ENCODE results near the gene TFAP2E. TPM values are rescaled to one million over a fixed set of nuclear protein-coding genes. Genes with fewer than 3 reads are reported as not detected.

The TFAP2E gene
- 1.9 TPM for total RNA-seq
- long read RNA-seq, partial matches to known transcripts = 1 of 2 reads
- long read RNA-seq, other reads (novel, unspliced or antisense) = 0 of 2 reads

- intact Hi-C loops (cut with DNase I) = no loop called here
- peaks cover 5% of the 10 kb centered on the region for H3K27me3 ChIP-seq
- ATAC-seq (peak; percentile 77), DNase-seq (peak; percentile 88)
- peaks cover 8% of the 10 kb centered on the region for H3K4me1 ChIP-seq
- no peaks in the 10 kb centered on the region for H3K9me3 ChIP-seq
- no peak within 1 kb of the TSS for H3K27ac ChIP-seq
- H3K36me3 ChIP-seq = no peaks in the 10 kb centered on the region
- TF ChIP-seq, protein P1, sequence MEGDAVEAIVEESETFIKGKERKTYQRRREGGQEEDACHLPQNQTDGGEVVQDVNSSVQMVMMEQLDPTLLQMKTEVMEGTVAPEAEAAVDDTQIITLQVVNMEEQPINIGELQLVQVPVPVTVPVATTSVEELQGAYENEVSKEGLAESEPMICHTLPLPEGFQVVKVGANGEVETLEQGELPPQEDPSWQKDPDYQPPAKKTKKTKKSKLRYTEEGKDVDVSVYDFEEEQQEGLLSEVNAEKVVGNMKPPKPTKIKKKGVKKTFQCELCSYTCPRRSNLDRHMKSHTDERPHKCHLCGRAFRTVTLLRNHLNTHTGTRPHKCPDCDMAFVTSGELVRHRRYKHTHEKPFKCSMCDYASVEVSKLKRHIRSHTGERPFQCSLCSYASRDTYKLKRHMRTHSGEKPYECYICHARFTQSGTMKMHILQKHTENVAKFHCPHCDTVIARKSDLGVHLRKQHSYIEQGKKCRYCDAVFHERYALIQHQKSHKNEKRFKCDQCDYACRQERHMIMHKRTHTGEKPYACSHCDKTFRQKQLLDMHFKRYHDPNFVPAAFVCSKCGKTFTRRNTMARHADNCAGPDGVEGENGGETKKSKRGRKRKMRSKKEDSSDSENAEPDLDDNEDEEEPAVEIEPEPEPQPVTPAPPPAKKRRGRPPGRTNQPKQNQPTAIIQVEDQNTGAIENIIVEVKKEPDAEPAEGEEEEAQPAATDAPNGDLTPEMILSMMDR (IDR thresholded peaks at IDR 0.05) = no peak
- H3K4me3 ChIP-seq = peak within 1 kb of the TSS; percentile 52
Measured at GRCh38 chr1:35573198-35574124, at the start of gene TFAP2E. Gene TFAP2E, plus strand, starts transcription at chr1:35573314. Its CDS starts 264 bp downstream, at chr1:35573578.

DNA sequence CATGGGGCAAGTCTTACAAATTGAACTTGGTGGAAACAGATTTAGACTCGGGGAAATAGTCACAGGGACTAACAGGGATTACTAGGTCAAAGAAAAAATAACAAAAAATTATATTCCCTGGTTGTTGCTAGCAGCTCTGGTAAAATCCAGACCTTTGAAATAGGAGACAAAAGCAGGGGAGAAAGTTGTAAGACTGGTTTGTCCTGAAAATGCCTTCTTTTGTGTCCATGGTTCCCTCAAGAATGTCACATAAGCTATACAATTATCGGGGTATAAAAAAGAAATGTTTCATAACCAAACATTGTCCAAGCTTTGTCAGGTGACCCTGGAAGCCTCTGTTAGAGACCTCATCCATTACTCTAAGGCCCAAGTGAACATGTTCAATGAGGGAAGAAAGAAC, 49.0 kb upstream of the TFAP2E start:
- TF ChIP-seq, protein P1 (IDR thresholded peaks at IDR 0.05) = no peak
- no peak overlapping the region for H3K27ac ChIP-seq

DNA sequence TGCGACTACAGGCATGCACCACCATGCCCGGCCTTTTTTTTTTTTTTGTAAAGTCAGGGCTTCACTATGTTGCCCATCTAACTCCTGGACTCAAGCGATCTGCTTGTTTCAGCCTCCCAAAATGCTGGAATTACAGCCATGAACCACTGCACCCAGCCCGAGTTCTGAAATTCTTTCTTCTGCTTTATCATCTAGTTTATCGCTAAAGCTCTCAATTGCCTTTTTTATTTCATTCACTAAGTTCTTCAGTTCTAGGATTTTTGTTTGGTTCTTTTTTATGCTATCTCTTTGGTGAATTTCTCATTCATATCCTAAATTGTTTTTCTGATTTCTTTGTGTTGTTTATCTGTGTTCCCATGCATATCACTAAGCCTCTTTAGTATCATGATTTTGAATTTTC, 42.9 kb upstream of the TFAP2E start:
- peaks cover 12% of the 10 kb centered on the region for H3K4me1 ChIP-seq
- H3K4me3 ChIP-seq = no peak overlapping the region
- H3K27me3 ChIP-seq = no peaks in the 10 kb centered on the region
- TF ChIP-seq, protein P1 (IDR thresholded peaks at IDR 0.05) = no peak
- intact Hi-C loops (cut with DNase I) = no loop called here
- no peak for ATAC-seq
- H3K36me3 ChIP-seq = no peaks in the 10 kb centered on the region
- H3K27ac ChIP-seq = no peak overlapping the region
- no peak for DNase-seq
- H3K9me3 ChIP-seq = no peaks in the 10 kb centered on the region

More for the DNA sequence above, 49.0 kb upstream of the TFAP2E start:
- H3K4me3 ChIP-seq = no peak overlapping the region
- no peaks in the 10 kb centered on the region for H3K27me3 ChIP-seq
- no peaks in the 10 kb centered on the region for H3K9me3 ChIP-seq
- H3K4me1 ChIP-seq = no peaks in the 10 kb centered on the region
- intact Hi-C loops (cut with DNase I) = no loop called here
- no peaks in the 10 kb centered on the region for H3K36me3 ChIP-seq
- DNase-seq (no peak), ATAC-seq (no peak)

GRCh38 chr1:35530946-35531345, 42.2 kb upstream of the TFAP2E start:
- ATAC-seq (no peak), DNase-seq (no peak)
- no peaks in the 10 kb centered on the region for H3K9me3 ChIP-seq
- intact Hi-C loops (cut with DNase I) = no loop called here
- H3K36me3 ChIP-seq = no peaks in the 10 kb centered on the region
- no peak overlapping the region for H3K27ac ChIP-seq
- peaks cover 12% of the 10 kb centered on the region for H3K4me1 ChIP-seq
- TF ChIP-seq, protein P1 (IDR thresholded peaks at IDR 0.05) = no peak
- no peaks in the 10 kb centered on the region for H3K27me3 ChIP-seq
- H3K4me3 ChIP-seq = no peak overlapping the region

DNA sequence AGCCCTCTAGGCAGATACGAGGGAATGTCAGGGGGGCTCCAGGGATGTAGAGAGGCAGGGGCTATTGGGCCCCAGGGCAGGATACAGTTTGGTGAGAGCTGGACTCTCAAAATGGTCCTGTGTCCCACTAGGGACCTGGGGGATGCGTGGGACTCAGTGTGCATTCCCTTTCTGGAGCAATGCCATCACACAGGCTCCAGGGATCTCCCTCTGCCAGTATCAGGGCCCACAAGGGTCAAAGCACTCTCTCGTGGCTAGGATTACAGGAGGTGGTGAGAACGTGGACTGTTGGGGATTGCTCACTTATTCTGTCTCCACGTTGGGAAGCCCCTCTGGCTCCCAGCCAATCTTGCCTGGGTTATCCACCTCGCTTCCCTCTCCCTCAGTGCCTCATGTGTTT, 41.7 kb upstream of the TFAP2E start:
- ATAC-seq (no peak), DNase-seq (no peak)
- Histone ChIP-seq H3K9me3 (no peaks in the 10 kb centered on the region), H3K27ac (no peak overlapping the region), H3K4me1 (peaks cover 13% of the 10 kb centered on the region), H3K4me3 (no peak overlapping the region), H3K27me3 (no peaks in the 10 kb centered on the region), H3K36me3 (no peaks in the 10 kb centered on the region)
- TF ChIP-seq, protein P1 (IDR thresholded peaks at IDR 0.05) = no peak
- intact Hi-C loops (cut with DNase I) = no loop called here

All from upper lobe of right lung (tissue), 1 donor.